HCT116 (cell line): ENCODE measurements around the gene LRRC3C. TPM values are rescaled to one million over a fixed set of nuclear protein-coding genes. Genes with fewer than 3 reads are reported as not detected.
A peak's percentile ranks its signal among the peaks of the same experiment; 100 is the strongest.

Source experiments
- ATAC-seq: fragments of 200-7000 bp; cut with Tn5 transposase; 2 replicates; pipeline ENCODE4 v1.9.1; 2020; ENCODE audit warnings: mild to moderate bottlenecking, moderate library complexity
- BruUV-seq: library from RNA; stranded (reverse); fragments of 400-500 nt; replicated peaks from 2 replicates; lab custom pipeline; 2021; lab: Mats Ljungman, UMichigan
- CTCF ChIA-PET: fragments of 300-600 bp; sonication (Branson Sonifier 250); formaldehyde crosslinking; loops from one replicate; lab custom pipeline; 2021; ENCODE audit warnings: antibody characterized with exemption; lab: Charles Lee
- POLR2A ChIA-PET: fragments of 300-600, 350-600 bp; sonication (Branson Sonifier 250); formaldehyde crosslinking; loops from one replicate; lab custom pipeline; 2021; ENCODE audit warnings: antibody characterized with exemption; lab: Charles Lee
- RAD21 ChIA-PET, 2 experiments: fragments of 300-600 bp; sonication (Branson Sonifier 250); formaldehyde crosslinking; loops; one replicate each; lab custom pipeline; 2023; ENCODE audit warnings: low total read pairs in 2 of 2; ENCODE audit not compliant: uncharacterized antibody in 2 of 2, unreplicated experiment in 2 of 2, low non-redundant PET in 1 of 2; lab: Charles Lee
- DNase-seq: peaks from one replicate; pipeline ENCODE4 v3.0.0-alpha.2; 2010; ENCODE audit warnings: low read depth, low spot score
- H2AFZ ChIP-seq: fragments of 200-600 bp; shearing (Covaris generic), sonication (generic); 2 replicates; pipeline ENCODE4 v1.6.1; 2017; ENCODE audit warnings: low read depth, mixed run types, mixed read lengths, antibody characterized with exemption, low read length; ENCODE audit not compliant: poor library complexity, severe bottlenecking
- H3K27ac ChIP-seq: 2 replicates; pipeline ENCODE4 v1.5.1; 2012; ENCODE audit warnings: low read depth, low read length
- H3K27me3 ChIP-seq: fragments of 200-600 bp; sonication (generic); 2 replicates; pipeline ENCODE4 v1.6.1; 2016; ENCODE audit warnings: mixed run types, low read length, mixed read lengths; ENCODE audit not compliant: insufficient read depth
- H3K36me3 ChIP-seq, 2 experiments: fragments of 200-500 bp in 1 of 2; fragments of 200-600 bp in 1 of 2; sonication (Bioruptor generic) in 1 of 2; sonication (generic) in 1 of 2; 2 replicates each; pipeline versions ENCODE4 v1.5.1 to v1.6.1; 2014 to 2016; ENCODE audit warnings: low read length in 2 of 2, inconsistent platforms in 1 of 2, mixed read lengths in 1 of 2, mixed run types in 1 of 2; ENCODE audit not compliant: insufficient read depth in 2 of 2, control insufficient read depth in 1 of 2
- H3K4me1 ChIP-seq, 2 experiments: fragments of 200-600 bp in 1 of 2; sonication (generic) in 1 of 2; 2 replicates each; pipeline versions ENCODE4 v1.5.1 to v1.6.1; 2012 to 2017; ENCODE audit warnings: low read length in 2 of 2, inconsistent platforms in 1 of 2, mild to moderate bottlenecking in 1 of 2, mixed read lengths in 1 of 2, mixed run types in 1 of 2, moderate library complexity in 1 of 2; ENCODE audit not compliant: insufficient read depth in 2 of 2, control insufficient read depth in 1 of 2
- H3K4me2 ChIP-seq: fragments of 200-600 bp; sonication (generic); 2 replicates; pipeline ENCODE4 v1.6.1; 2017; ENCODE audit warnings: mixed run types, low read length, mixed read lengths
- H3K4me3 ChIP-seq, 2 experiments: fragments of 200-600 bp in 1 of 2; sonication (generic) in 1 of 2; replicated peaks in 1 of 2; 2 replicates each; pipeline ENCODE4 v1.5.1; 2011 to 2016; ENCODE audit warnings: low read length in 2 of 2, control low read depth in 1 of 2, low read depth in 1 of 2, mild to moderate bottlenecking in 1 of 2, mixed read lengths in 1 of 2, mixed run types in 1 of 2
- H3K79me2 ChIP-seq: fragments of 200-600 bp; sonication (generic); 2 replicates; pipeline ENCODE4 v1.6.1; 2017; ENCODE audit warnings: mild to moderate bottlenecking, mixed run types, low read length, moderate library complexity, mixed read lengths; ENCODE audit not compliant: insufficient read depth
- H3K9ac ChIP-seq: fragments of 200-600 bp; sonication (generic); 2 replicates; pipeline ENCODE4 v1.6.1; 2016; ENCODE audit warnings: low read length, mixed read lengths
- H3K9me2 ChIP-seq: fragments of 200-600 bp; sonication (generic), shearing (Covaris generic); 2 replicates; pipeline ENCODE4 v1.6.1; 2017; ENCODE audit warnings: mixed run types, mild to moderate bottlenecking, moderate library complexity; ENCODE audit not compliant: insufficient read depth
- H3K9me3 ChIP-seq, 2 experiments: fragments of 200-500 bp in 1 of 2; fragments of 200-600 bp in 1 of 2; sonication (Bioruptor generic) in 1 of 2; sonication (generic) in 1 of 2; 2 replicates each; pipeline ENCODE4 v1.6.1; 2014 to 2017; ENCODE audit warnings: low read length in 2 of 2, mixed read lengths in 2 of 2, inconsistent platforms in 1 of 2, low read depth in 1 of 2, mild to moderate bottlenecking in 1 of 2, mixed run types in 1 of 2, moderate library complexity in 1 of 2; ENCODE audit not compliant: control insufficient read depth in 1 of 2, insufficient read depth in 1 of 2
- H4K20me1 ChIP-seq: fragments of 200-600 bp; sonication (generic), shearing (Covaris generic); 2 replicates; pipeline ENCODE4 v1.6.1; 2017; ENCODE audit warnings: mixed run types, mild to moderate bottlenecking, moderate library complexity; ENCODE audit not compliant: insufficient read depth
- FOSL1 ChIP-seq: IDR thresholded peaks from 2 replicates; pipeline ENCODE4 v1.6.1; 2012; ENCODE audit warnings: low read depth
- JUND ChIP-seq: IDR thresholded peaks from 2 replicates; pipeline ENCODE4 v1.6.1; 2012
- POLR2A ChIP-seq: IDR thresholded peaks from 2 replicates; pipeline ENCODE4 v1.7.0; 2011; ENCODE audit warnings: borderline replicate concordance; ENCODE audit not compliant: insufficient read depth, insufficient read length; ENCODE audit errors: extremely low read depth
- POLR2AphosphoS5 ChIP-seq: IDR thresholded peaks from 2 replicates; pipeline ENCODE4 v1.6.1; 2011; ENCODE audit warnings: mild to moderate bottlenecking, low read depth, low read length, moderate library complexity
- RAD21 ChIP-seq: IDR thresholded peaks from 2 replicates; pipeline ENCODE4 v1.6.1; 2012; ENCODE audit warnings: low read depth, mild to moderate bottlenecking
- SIN3A ChIP-seq: IDR thresholded peaks from 2 replicates; pipeline ENCODE4 v1.6.1; 2012; ENCODE audit warnings: low read depth
- SRF ChIP-seq: IDR thresholded peaks from 2 replicates; pipeline ENCODE4 v1.6.1; 2012; ENCODE audit warnings: low read depth
- TCF7L2 ChIP-seq: IDR thresholded peaks from 2 replicates; pipeline ENCODE4 v1.7.0; 2011; ENCODE audit warnings: borderline replicate concordance, inconsistent platforms; ENCODE audit not compliant: insufficient read depth, insufficient read length; ENCODE audit errors: extremely low read depth
- YY1 ChIP-seq: IDR thresholded peaks from 2 replicates; pipeline ENCODE4 v1.6.1; 2011; ENCODE audit warnings: low read length, low read depth, moderate library complexity, mild to moderate bottlenecking; ENCODE audit not compliant: insufficient replicate concordance; ENCODE audit errors: extremely low read depth
- ZFX ChIP-seq: fragments of 450-650 bp; IDR thresholded peaks from 2 replicates; pipeline ENCODE4 v1.6.1; 2017
- intact Hi-C: fragments of 100-400 bp; cut with micrococcal nuclease; formaldehyde crosslinking; loops from 2 replicates; pipeline ENCODE4 v1.10.0; 2022
- total RNA-seq: library from RNA; stranded (reverse); gene quantifications from one replicate; pipeline ENCODE4 v1.2.1, GENCODE V29; 2021; ENCODE audit not compliant: unreplicated experiment
- TF ChIP-seq, protein P1 (sequence below), 3 experiments: fragments of 200-600 bp in 1 of 3; sonication (generic) in 1 of 3; IDR thresholded peaks in 2 of 3; conservative IDR thresholded peaks in 1 of 3; 2 replicates each; pipeline ENCODE4 v1.5.1; 2012 to 2017; ENCODE audit warnings: low read depth in 2 of 3, low read length in 2 of 3, antibody characterized with exemption in 1 of 3, borderline replicate concordance in 1 of 3, control low read depth in 1 of 3, mild to moderate bottlenecking in 1 of 3, mixed read lengths in 1 of 3, mixed run types in 1 of 3, moderate library complexity in 1 of 3; ENCODE audit not compliant: insufficient read depth in 1 of 3
- TF ChIP-seq, protein P2 (sequence below): IDR thresholded peaks from 2 replicates; pipeline ENCODE4 v1.6.1; 2012; ENCODE audit warnings: low read depth
- TF ChIP-seq, protein P3 (sequence below): IDR thresholded peaks from 2 replicates; pipeline ENCODE4 v1.6.1; 2011; ENCODE audit warnings: mild to moderate bottlenecking, low read length, moderate library complexity; ENCODE audit not compliant: insufficient replicate concordance; ENCODE audit errors: extremely low read depth
- TF ChIP-seq, protein P4 (sequence below): IDR thresholded peaks from 2 replicates; pipeline ENCODE4 v1.6.1; 2012

LRRC3C gene
- total RNA-seq, 1 experiment from 2014 or later = not detected

DNA sequence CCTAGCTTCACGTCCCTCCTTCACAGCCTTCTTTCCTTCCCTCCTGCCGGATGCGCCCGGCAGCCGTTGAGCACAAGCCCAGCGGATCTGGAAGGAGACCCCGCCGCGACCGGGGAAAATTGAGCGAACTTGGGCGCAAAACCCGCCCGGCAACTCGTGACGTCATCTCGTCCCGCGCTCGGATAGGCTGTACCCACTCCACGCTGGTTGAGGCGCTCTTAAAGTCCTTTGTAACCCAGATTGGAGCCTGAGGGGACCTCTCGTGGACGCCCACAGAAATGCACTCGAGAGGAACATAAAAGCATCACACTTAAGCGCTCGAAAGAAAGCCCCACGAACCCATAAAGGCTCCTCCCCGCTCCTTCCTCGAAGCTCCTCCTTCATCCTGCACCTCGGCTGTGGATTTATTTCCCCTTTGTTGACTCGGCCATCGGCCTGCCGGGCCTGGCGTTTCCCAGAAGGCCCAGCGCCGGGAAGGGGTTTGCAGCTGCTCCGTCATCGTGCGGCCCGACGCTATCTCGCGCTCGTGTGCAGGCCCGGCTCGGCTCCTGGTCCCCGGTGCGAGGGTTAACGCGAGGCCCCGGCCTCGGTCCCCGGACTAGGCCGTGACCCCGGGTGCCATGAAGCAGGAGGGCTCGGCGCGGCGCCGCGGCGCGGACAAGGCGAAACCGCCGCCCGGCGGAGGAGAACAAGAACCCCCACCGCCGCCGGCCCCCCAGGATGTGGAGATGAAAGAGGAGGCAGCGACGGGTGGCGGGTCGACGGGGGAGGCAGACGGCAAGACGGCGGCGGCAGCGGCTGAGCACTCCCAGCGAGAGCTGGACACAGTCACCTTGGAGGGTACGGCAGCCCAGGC is 53.0 kb downstream of the LRRC3C start, which contains the start of gene PSMD3 (continued):
- TF ChIP-seq, protein P1, sequence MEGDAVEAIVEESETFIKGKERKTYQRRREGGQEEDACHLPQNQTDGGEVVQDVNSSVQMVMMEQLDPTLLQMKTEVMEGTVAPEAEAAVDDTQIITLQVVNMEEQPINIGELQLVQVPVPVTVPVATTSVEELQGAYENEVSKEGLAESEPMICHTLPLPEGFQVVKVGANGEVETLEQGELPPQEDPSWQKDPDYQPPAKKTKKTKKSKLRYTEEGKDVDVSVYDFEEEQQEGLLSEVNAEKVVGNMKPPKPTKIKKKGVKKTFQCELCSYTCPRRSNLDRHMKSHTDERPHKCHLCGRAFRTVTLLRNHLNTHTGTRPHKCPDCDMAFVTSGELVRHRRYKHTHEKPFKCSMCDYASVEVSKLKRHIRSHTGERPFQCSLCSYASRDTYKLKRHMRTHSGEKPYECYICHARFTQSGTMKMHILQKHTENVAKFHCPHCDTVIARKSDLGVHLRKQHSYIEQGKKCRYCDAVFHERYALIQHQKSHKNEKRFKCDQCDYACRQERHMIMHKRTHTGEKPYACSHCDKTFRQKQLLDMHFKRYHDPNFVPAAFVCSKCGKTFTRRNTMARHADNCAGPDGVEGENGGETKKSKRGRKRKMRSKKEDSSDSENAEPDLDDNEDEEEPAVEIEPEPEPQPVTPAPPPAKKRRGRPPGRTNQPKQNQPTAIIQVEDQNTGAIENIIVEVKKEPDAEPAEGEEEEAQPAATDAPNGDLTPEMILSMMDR (IDR thresholded peaks at IDR 0.05 in 2 of 3, conservative IDR thresholded peaks at IDR 0.05 in 1 of 3; ENCODE audit: borderline replicate concordance in 1 of 3, insufficient read depth in 1 of 3, low read depth in 2 of 3, low read length in 2 of 3) = peak; percentile 63 to 96 (median 67)

DNA sequence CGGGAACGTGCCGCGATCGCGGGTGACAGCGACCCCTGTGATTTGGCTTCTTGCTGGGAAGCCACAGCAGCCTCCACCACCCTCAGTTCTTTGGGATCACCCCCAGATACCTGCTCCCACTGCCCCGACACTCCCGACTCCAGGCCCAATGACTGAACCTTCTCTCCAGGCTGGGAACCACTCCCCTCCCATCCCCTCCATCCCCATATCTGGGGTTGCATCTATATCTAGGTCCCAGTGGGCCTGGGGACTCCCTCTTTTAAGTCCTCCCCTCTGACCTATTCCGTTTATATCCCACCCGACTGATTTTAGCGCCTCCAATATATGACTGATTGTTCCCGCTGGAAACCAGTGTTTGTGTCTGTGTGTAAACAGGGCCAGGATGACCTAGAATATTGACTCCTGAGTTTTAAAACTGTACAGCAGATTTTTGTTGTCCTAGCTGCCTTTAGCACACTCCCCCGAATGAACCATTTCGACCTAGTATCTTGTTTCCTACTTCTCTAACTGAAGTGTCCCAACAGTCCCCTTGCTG is 53.7 kb downstream of the LRRC3C start:
- DNase-seq (no peak), ATAC-seq (no peak)
- Histone ChIP-seq H3K27ac (peak overlapping the region; percentile 94), H3K4me2 (peak overlapping the region; percentile 96), H3K9me3 (no peaks in the 10 kb centered on the region), H3K9ac (peak overlapping the region; percentile 98), H3K27me3 (no peaks in the 10 kb centered on the region), H2AFZ (no peak overlapping the region), H4K20me1 (peaks cover 15% of the 10 kb centered on the region; the same call in 1 of the 2 replicates), H3K9me2 (no peaks in the 10 kb centered on the region), H3K4me1 (peaks cover 13 to 25% of the 10 kb centered on the region in 2 experiments; a peak in 3 of 4 replicates), H3K4me3 (peak overlapping the region; percentile 90 to 100), H3K36me3 (peaks cover 11 to 26% of the 10 kb centered on the region in 2 experiments; a peak in 3 of 4 replicates), H3K79me2 (peaks cover 50% of the 10 kb centered on the region)
- intact Hi-C loops = loop anchor here (5.0 kb wide), 2 partner anchors 109 to 359 kb away; no protein-coding TSS in a partner anchor
- no TSS peak for BruUV-seq
- CTCF ChIA-PET = interaction anchor here (0.8 to 1.4 kb wide), 10 partner anchors 11 to 749 kb away, joined by 3 to 15 read pairs (median 4); no protein-coding TSS in a partner anchor
- POLR2A ChIA-PET = interaction anchor here (1.0 kb wide), 2 partner anchors 16 to 118 kb away, joined by 4 to 6 read pairs; no protein-coding TSS in a partner anchor
- RAD21 ChIA-PET = interaction anchor here (1.0 to 1.1 kb wide), 2 partner anchors 22 to 54 kb away, joined by 3 to 5 read pairs; partner anchors contain the start of genes LRRC3C (in 1 of the 2) and ORMDL3 (in 1 of the 2)
- TF ChIP-seq POLR2AphosphoS5 (no peak), SRF (no peak), TCF7L2 (no peak), SIN3A (no peak), ZFX (no peak), JUND (no peak), POLR2A (no peak), YY1 (no peak), FOSL1 (no peak), RAD21 (no peak)
- TF ChIP-seq, protein P2, sequence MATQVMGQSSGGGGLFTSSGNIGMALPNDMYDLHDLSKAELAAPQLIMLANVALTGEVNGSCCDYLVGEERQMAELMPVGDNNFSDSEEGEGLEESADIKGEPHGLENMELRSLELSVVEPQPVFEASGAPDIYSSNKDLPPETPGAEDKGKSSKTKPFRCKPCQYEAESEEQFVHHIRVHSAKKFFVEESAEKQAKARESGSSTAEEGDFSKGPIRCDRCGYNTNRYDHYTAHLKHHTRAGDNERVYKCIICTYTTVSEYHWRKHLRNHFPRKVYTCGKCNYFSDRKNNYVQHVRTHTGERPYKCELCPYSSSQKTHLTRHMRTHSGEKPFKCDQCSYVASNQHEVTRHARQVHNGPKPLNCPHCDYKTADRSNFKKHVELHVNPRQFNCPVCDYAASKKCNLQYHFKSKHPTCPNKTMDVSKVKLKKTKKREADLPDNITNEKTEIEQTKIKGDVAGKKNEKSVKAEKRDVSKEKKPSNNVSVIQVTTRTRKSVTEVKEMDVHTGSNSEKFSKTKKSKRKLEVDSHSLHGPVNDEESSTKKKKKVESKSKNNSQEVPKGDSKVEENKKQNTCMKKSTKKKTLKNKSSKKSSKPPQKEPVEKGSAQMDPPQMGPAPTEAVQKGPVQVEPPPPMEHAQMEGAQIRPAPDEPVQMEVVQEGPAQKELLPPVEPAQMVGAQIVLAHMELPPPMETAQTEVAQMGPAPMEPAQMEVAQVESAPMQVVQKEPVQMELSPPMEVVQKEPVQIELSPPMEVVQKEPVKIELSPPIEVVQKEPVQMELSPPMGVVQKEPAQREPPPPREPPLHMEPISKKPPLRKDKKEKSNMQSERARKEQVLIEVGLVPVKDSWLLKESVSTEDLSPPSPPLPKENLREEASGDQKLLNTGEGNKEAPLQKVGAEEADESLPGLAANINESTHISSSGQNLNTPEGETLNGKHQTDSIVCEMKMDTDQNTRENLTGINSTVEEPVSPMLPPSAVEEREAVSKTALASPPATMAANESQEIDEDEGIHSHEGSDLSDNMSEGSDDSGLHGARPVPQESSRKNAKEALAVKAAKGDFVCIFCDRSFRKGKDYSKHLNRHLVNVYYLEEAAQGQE = no peak
- TF ChIP-seq, protein P3, sequence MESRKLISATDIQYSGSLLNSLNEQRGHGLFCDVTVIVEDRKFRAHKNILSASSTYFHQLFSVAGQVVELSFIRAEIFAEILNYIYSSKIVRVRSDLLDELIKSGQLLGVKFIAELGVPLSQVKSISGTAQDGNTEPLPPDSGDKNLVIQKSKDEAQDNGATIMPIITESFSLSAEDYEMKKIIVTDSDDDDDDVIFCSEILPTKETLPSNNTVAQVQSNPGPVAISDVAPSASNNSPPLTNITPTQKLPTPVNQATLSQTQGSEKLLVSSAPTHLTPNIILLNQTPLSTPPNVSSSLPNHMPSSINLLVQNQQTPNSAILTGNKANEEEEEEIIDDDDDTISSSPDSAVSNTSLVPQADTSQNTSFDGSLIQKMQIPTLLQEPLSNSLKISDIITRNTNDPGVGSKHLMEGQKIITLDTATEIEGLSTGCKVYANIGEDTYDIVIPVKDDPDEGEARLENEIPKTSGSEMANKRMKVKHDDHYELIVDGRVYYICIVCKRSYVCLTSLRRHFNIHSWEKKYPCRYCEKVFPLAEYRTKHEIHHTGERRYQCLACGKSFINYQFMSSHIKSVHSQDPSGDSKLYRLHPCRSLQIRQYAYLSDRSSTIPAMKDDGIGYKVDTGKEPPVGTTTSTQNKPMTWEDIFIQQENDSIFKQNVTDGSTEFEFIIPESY = no peak
- TF ChIP-seq, protein P4, sequence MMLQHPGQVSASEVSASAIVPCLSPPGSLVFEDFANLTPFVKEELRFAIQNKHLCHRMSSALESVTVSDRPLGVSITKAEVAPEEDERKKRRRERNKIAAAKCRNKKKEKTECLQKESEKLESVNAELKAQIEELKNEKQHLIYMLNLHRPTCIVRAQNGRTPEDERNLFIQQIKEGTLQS = no peak
